Lung (tissue), 12 donors: Measurements from ENCODE around the gene KRT4. TPM values are rescaled to one million over a fixed set of nuclear protein-coding genes. Genes with fewer than 3 reads are reported as not detected.

ENCODE experiments used
- ATAC-seq: fragments of 200-7000 bp; cut with Tn5 transposase; one replicate; pipeline ENCODE4 v1.9.1; 2020; ENCODE audit warnings: moderate number of reproducible peaks; ENCODE audit not compliant: insufficient read depth, low FRiP score
- DNase-seq, 3 donors: peaks; one replicate each; pipeline ENCODE4 v3.0.0-alpha.2; 2013 to 2017
- H3K27ac ChIP-seq, 2 donors: one replicate each; pipeline ENCODE4 v1.5.1; 2013; ENCODE audit warnings: mild to moderate bottlenecking in 2 of 2, moderate library complexity in 2 of 2, control low read depth in 1 of 2, inconsistent platforms in 1 of 2, low read depth in 1 of 2, low read length in 1 of 2
- H3K27me3 ChIP-seq, 3 donors: one replicate each; pipeline ENCODE4 v1.5.1; 2013; ENCODE audit warnings: low read length in 2 of 3; ENCODE audit not compliant: control insufficient read depth in 3 of 3, insufficient read depth in 3 of 3
- H3K36me3 ChIP-seq, 4 donors: one replicate each; pipeline ENCODE4 v1.5.1; 2013; ENCODE audit warnings: low read length in 4 of 4, mild to moderate bottlenecking in 1 of 4, moderate library complexity in 1 of 4; ENCODE audit not compliant: control insufficient read depth in 4 of 4, insufficient read depth in 4 of 4
- H3K4me1 ChIP-seq, 5 donors: one replicate each; pipeline ENCODE4 v1.5.1; 2013; ENCODE audit warnings: low read length in 5 of 5, mild to moderate bottlenecking in 2 of 5, moderate library complexity in 1 of 5; ENCODE audit not compliant: control insufficient read depth in 5 of 5, insufficient read depth in 5 of 5
- H3K4me3 ChIP-seq: one replicate; pipeline ENCODE4 v1.5.1; 2013; ENCODE audit warnings: mild to moderate bottlenecking, control low read depth, moderate library complexity
- H3K9ac ChIP-seq, 2 donors: one replicate each; pipeline ENCODE4 v1.5.1; 2013; ENCODE audit warnings: low read length in 2 of 2, control low read depth in 1 of 2; ENCODE audit not compliant: insufficient read depth in 1 of 2
- H3K9me3 ChIP-seq, 4 donors: one replicate each; pipeline ENCODE4 v1.5.1; 2013; ENCODE audit warnings: low read length in 3 of 4, mild to moderate bottlenecking in 1 of 4, moderate library complexity in 1 of 4; ENCODE audit not compliant: control insufficient read depth in 4 of 4, insufficient read depth in 3 of 4
- WGBS, 2 donors: extraction: QIAGEN DNeasy Blood & Tissue Kit; methylation state at CpG; one replicate each; pipeline ENCODE4 v1.1.7; 2013; 5-methylcytosine and 5-hydroxymethylcytosine counted together
- polyA plus RNA-seq, 2 donors: library from polyadenylated mRNA; stranded (reverse); fragments of 200-250 nt; gene quantifications; one replicate each; pipeline ENCODE4 v1.2.1, GENCODE V29; 2013
- total RNA-seq, 2 donors: library from RNA; depleted of rRNA in 1 of 2; stranded (reverse); fragments of >200 nt in 1 of 2; gene quantifications; one replicate each; pipeline ENCODE4 v1.2.1, GENCODE V29; 2014 to 2021
- TF ChIP-seq, protein P1 (sequence below): IDR thresholded peaks from 2 replicates; pipeline ENCODE4 v1.5.1; 2012; ENCODE audit warnings: mild to moderate bottlenecking; ENCODE audit errors: control extremely low read depth, extremely low read depth
- donor health status: control.
- donor health status: control.
- donor health status: Bipolar disorder and iron deficiency.
- donor health status: healthy.
- donor health status: DM: yes; HTN: yes; CAD: no.

Gene KRT4
- total and polyA plus RNA-seq, 4 donors = 1.3 to 7.7 (median 3.4) TPM

GRCh38 chr12:52787324-52788191, 26.4 kb downstream of the KRT4 start:
- TF ChIP-seq, protein P1, sequence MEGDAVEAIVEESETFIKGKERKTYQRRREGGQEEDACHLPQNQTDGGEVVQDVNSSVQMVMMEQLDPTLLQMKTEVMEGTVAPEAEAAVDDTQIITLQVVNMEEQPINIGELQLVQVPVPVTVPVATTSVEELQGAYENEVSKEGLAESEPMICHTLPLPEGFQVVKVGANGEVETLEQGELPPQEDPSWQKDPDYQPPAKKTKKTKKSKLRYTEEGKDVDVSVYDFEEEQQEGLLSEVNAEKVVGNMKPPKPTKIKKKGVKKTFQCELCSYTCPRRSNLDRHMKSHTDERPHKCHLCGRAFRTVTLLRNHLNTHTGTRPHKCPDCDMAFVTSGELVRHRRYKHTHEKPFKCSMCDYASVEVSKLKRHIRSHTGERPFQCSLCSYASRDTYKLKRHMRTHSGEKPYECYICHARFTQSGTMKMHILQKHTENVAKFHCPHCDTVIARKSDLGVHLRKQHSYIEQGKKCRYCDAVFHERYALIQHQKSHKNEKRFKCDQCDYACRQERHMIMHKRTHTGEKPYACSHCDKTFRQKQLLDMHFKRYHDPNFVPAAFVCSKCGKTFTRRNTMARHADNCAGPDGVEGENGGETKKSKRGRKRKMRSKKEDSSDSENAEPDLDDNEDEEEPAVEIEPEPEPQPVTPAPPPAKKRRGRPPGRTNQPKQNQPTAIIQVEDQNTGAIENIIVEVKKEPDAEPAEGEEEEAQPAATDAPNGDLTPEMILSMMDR = no peak
- Histone ChIP-seq H3K27ac (no peak overlapping the region), H3K4me3 (no peak overlapping the region), H3K9ac (no peak overlapping the region), H3K27me3 (peaks cover 0 to 47% (median 16%) of the 10 kb centered on the region in 3 donors), H3K4me1 (peaks cover 0 to 3% (median 0%) of the 10 kb centered on the region in 5 donors), H3K9me3 (no peaks in the 10 kb centered on the region), H3K36me3 (no peaks in the 10 kb centered on the region)
- DNase-seq (peak in 1 of 3 donors; percentile 28), ATAC-seq (no peak)
- 82 to 84% methylated on average over 6 of the region's 6 CpGs for WGBS, 2 donors

- ATAC-seq (no peak), DNase-seq (no peak)
- H3K4me3 ChIP-seq = peak overlapping the region; percentile 11
- peaks cover 0 to 47% (median 5%) of the 10 kb centered on the region in 3 donors for H3K27me3 ChIP-seq
- H3K27ac ChIP-seq = no peak overlapping the region
- H3K4me1 ChIP-seq = no peaks in the 10 kb centered on the region
- TF ChIP-seq, protein P1 = no peak
- no peak overlapping the region for H3K9ac ChIP-seq
- no peaks in the 10 kb centered on the region for H3K9me3 ChIP-seq
- no peaks in the 10 kb centered on the region for H3K36me3 ChIP-seq
- 84 to 98% methylated on average over 3 of the region's 3 CpGs for WGBS, 2 donors
Measured at GRCh38 chr12:52784909-52785308, 29.0 kb downstream of the KRT4 start.

DNA sequence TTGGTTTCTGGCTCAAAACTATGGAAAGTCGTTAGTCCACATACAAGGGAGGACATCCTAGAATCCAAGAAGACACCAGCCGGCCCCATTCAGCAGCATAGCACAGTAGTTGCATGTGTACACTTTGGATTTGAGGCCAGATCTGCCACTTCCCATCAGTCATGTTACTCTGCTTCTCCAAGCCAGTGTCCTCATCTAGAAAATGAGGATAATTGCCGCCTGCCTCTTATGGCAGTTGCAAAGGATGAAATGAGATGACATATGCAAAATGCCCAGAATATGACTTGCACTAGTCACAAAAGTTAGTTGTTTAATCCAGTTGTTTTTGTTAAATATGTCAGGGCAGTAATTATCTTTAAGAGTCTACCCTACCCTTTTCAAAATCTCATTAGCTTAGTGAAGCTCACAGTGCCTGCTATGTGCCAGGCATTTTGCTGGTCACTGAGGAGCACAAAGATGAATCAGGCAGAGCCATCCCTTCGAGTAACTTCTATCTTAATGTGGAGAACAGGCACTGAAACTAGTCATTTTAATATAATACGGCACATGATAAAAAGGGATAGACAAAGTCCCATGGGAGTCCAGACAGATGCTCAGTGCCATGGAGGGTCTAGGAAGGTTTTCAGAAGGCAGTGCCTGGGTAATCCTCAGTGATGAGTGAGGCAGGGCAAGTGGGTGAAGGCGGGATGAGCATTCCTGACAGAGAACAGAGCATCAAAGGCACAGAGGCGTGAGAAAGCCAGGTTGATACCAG, 30.2 kb downstream of the KRT4 start:
- Histone ChIP-seq H3K9me3 (no peaks in the 10 kb centered on the region), H3K4me3 (no peak overlapping the region), H3K4me1 (no peaks in the 10 kb centered on the region), H3K9ac (no peak overlapping the region), H3K36me3 (no peaks in the 10 kb centered on the region), H3K27me3 (peaks cover 0 to 48% (median under 1%) of the 10 kb centered on the region in 3 donors), H3K27ac (no peak overlapping the region)
- ATAC-seq (no peak), DNase-seq (no peak)
- TF ChIP-seq, protein P1 = no peak
- WGBS, 2 donors = 87 to 90% methylated on average over 7 of the region's 7 CpGs
